ENCODE measurements around the gene MMP24.
"Not testable (repeated sequence)": the region's sequence is repeated elsewhere in the genome, so short reads cannot be mapped to it uniquely, and the experiment has no call there.

Gene MMP24

DNA sequence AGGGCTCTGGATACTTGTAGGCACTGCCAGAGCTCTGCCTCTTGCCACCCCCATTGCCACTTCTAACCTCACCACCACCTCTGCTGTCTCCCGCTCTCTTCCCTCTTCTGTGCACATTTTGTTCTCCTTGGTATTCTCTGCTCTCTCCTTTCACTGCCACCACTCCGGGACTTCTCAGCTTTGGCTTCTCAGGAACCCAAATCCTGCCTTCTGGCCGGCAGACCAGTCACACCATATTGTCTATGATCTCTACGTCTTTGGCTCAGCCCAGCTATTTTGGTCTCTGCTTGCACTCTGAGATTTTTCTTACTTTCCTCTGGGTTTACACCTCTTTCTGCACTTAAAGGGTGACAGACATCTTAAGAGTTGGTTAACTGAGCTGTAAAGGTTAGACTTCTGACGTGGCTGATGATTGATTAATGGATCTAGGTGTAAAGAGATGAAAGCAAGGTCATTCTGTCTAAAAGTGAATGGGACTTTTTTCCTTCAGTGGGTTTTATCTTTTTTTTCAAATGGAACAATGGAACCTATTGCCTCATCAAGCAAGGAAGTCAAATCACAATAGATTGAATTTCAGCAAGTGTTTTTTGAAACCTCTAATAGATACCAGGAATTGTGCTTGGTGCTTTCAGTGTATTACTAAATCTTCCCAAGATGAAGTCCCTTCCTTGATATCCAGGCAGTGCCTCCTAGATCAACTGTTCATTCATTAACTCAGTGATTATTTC lies 13.8 kb downstream of the MMP24 start:
- peaks cover 1% of the 10 kb centered on the region for H3K27me3 Mint-ChIP-seq
- H3K36me3 Mint-ChIP-seq = peaks cover 19% of the 10 kb centered on the region
- no peaks in the 10 kb centered on the region for H3K9me3 Mint-ChIP-seq
- no peak overlapping the region for H3K27ac Mint-ChIP-seq
- H3K4me3 Mint-ChIP-seq = no peak overlapping the region
- no peaks in the 10 kb centered on the region for H3K4me1 Mint-ChIP-seq

DNA sequence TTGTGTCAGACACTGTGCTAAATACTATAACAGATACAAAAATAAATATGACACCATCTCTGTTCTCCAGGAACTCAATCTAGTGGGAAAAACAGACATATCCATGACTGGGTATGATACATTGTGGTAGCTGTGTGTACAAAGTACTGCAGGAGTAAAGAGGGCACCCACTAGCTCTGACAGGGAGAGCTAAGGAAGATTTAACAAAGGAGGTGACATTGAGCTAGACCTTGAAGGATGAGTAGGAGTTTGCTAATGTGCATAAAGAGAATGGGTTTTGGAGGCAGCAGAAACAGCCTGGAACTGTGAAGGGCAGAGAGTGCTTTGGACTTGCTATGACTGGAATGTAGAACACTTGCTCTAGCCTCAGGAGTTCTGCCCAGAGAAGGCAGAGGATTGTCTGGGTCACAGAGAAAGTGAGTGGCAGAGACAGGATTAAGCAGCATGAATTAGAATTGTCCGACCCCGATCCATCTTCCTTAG lies 14.4 kb downstream of the MMP24 start:
- peaks cover 1% of the 10 kb centered on the region for H3K27me3 Mint-ChIP-seq
- H3K36me3 Mint-ChIP-seq = peaks cover 19% of the 10 kb centered on the region
- H3K4me3 Mint-ChIP-seq = no peak overlapping the region
- no peaks in the 10 kb centered on the region for H3K9me3 Mint-ChIP-seq
- H3K27ac Mint-ChIP-seq = no peak overlapping the region
- H3K4me1 Mint-ChIP-seq = no peaks in the 10 kb centered on the region

DNA sequence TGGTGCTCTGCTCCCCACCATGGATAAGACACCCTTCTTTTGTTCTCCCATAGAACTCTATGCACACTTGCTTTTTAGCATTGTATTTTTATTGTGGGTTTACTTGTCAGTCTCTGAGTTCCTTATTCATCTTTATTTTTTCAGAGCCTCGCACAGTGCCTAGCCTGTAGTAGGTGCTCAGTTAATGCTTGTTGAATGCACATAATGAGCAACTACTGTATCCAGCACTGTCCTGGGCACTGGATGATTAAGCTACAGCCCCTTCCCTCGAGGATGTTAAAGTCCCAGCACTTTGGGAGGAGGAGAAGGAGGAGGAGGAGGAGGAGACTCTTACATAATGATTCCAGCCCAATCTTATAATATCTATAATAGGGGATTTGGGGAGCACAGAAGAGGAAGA lies 16.8 kb downstream of the MMP24 start:
- no peaks in the 10 kb centered on the region for H3K4me1 Mint-ChIP-seq
- no peak overlapping the region for H3K27ac Mint-ChIP-seq
- H3K36me3 Mint-ChIP-seq = peaks cover 9% of the 10 kb centered on the region
- no peak overlapping the region for H3K4me3 Mint-ChIP-seq
- no peaks in the 10 kb centered on the region for H3K27me3 Mint-ChIP-seq
- H3K9me3 Mint-ChIP-seq = no peaks in the 10 kb centered on the region

DNA sequence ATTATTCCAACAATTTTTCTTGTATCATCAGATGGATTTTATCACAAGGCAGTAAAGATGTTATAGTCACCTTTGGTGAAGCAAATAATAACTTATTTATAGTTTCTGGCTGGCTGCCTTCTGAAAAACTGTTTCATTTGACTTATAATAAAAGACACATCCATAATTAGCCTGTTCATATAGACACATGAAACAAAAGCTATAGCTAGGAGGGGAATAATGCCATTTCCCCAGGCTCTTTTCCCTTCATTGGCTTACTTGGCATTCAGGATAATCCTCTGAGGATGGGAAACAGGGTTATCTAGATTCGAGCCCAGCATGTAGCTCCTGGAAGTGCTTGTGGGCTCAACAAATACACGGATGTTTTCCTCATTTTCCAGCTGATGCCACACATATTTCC lies 17.5 kb downstream of the MMP24 start:
- no peaks in the 10 kb centered on the region for H3K4me1 Mint-ChIP-seq
- no peaks in the 10 kb centered on the region for H3K9me3 Mint-ChIP-seq
- no peak overlapping the region for H3K4me3 Mint-ChIP-seq
- no peak overlapping the region for H3K27ac Mint-ChIP-seq
- H3K36me3 Mint-ChIP-seq = peaks cover 8% of the 10 kb centered on the region
- no peaks in the 10 kb centered on the region for H3K27me3 Mint-ChIP-seq

DNA sequence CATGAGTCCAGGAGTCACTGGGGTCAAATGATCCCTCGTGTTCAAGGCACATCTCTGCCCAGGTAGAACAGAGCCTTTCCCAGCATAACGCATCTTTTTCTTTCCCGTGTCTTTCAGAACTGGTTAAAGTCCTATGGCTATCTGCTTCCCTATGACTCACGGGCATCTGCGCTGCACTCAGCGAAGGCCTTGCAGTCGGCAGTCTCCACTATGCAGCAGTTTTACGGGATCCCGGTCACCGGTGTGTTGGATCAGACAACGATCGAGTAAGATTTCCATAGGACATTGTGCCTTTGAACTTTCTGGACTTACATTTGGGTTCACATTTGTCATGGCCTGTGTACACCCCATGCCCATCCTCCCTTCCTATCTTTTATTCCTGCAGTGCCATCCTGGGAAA lies 20.2 kb downstream of the MMP24 start:
- Mint-ChIP-seq H3K4me1 (peaks cover 4% of the 10 kb centered on the region), H3K36me3 (peaks cover 3% of the 10 kb centered on the region), H3K4me3 (no peak overlapping the region), H3K9me3 (no peaks in the 10 kb centered on the region), H3K27ac (no peak overlapping the region), H3K27me3 (no peaks in the 10 kb centered on the region)

DNA sequence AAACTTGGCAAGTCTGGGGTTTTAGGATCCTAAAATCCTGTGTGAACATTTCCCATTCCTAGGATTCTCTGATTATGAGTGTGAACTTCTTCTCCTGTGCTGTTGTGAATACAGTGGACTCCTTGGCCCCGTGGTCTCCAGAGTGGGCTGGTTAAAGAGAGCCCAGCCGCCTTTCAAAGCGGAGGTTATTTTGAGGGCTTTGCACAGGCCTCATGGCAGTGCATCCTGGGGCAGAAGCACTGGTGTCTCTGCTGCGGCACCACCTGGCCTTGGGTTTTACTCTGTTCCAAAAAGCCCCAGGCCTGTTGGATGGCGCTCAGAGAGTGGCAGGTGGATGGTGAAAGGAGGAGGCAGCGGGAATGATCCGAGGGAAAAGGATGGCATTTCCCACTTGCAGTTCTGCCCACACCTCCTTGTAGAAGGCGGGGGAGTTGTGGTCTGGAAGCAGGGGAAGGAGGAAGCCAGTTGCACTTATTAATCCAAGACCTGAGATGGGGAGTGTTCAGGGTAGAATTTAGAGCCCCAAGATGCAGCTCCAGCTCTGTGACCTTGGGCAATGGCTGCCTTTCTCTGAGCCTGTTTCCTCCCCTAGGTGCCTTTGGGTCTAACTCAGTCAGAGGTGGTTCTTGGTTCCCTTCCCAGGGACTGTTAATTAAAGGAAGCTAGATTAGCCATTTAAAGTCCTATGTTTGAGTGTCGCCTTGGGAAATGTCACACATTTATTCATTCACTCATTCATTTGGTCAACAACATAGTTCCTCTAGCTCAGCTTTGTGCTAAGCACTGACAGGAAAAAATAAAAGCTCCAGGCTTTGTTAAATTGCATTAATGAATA lies 22.4 kb downstream of the MMP24 start:
- H3K27me3 Mint-ChIP-seq = no peaks in the 10 kb centered on the region
- peaks cover 3% of the 10 kb centered on the region for H3K36me3 Mint-ChIP-seq
- H3K4me3 Mint-ChIP-seq = no peak overlapping the region
- peaks cover 14% of the 10 kb centered on the region for H3K4me1 Mint-ChIP-seq
- no peak overlapping the region for H3K27ac Mint-ChIP-seq
- no peaks in the 10 kb centered on the region for H3K9me3 Mint-ChIP-seq

DNA sequence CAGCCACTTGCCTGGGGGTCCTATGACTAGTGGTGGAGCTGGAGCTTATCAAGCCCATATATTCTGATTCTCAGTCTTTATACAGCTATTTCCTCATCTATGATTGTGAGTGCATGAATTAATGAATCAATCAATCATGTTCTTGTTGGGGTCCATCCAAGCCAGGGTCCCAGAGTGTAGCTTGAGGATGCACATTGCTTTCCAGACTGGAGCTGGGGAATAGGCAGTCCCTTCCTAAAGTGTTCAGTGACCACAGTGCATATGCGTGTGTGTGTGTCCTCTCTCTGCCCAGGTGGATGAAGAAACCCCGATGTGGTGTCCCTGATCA lies 25.1 kb downstream of the MMP24 start:
- Mint-ChIP-seq H3K4me1 (peaks cover 14% of the 10 kb centered on the region), H3K4me3 (no peak overlapping the region), H3K9me3 (no peaks in the 10 kb centered on the region)

DNA sequence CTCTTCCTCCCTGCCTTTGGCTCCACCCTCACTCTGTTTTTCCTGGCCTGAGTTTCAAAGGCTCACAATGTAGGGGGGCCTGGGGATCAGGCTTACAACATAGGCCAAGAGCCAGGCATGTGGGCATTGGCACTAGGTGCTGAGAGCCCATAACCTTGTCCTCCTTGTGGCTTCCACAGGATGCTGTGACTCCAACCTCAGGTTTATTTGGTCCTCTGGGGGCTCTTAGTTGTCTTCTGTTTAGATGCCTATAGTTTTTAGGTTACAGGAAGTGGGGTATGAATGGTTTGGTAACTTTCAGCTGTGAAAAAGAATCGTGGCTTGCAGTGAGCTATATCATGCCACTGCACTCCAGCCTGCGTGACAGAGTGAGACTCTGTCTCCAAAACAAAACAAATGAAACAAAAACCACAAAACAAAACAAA lies 25.6 kb downstream of the MMP24 start:
- H3K27me3 Mint-ChIP-seq = no peaks in the 10 kb centered on the region
- peaks cover 14% of the 10 kb centered on the region for H3K4me1 Mint-ChIP-seq
- H3K4me3 Mint-ChIP-seq = peak overlapping the region; percentile 2
- H3K27ac Mint-ChIP-seq = no peak overlapping the region
- H3K36me3 Mint-ChIP-seq = peaks cover 9% of the 10 kb centered on the region
- H3K9me3 Mint-ChIP-seq = no peaks in the 10 kb centered on the region

More for the DNA sequence above, 25.1 kb downstream of the MMP24 start:
- Mint-ChIP-seq H3K27me3 (no peaks in the 10 kb centered on the region), H3K36me3 (peaks cover 9% of the 10 kb centered on the region), H3K27ac (no peak overlapping the region)

DNA sequence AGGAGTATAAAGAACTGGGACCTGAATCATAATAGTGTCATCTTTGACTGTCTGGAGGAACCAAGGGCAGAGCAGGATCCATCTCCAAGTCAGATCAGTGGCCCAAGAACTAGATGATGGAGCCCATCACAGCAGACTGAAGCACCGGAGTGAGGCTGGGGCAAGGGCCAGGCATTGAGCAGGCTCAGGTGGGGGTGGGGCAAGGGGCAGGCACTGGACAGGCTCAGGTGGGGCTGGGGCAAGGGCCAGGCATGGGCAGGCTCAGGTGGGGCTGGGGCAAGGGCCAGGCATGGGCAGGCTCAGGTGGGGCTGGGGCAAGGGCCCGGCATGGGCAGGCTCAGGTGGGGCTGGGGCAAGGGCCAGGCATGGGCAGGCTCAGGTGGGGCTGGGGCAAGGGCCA lies 26.1 kb downstream of the MMP24 start:
- Mint-ChIP-seq H3K4me3 (peak overlapping the region; percentile 2), H3K4me1 (peaks cover 14% of the 10 kb centered on the region), H3K27ac (peak overlapping the region; percentile 52)
- not testable (repeated sequence) for H3K27me3 Mint-ChIP-seq, H3K36me3 Mint-ChIP-seq, H3K9me3 Mint-ChIP-seq

DNA sequence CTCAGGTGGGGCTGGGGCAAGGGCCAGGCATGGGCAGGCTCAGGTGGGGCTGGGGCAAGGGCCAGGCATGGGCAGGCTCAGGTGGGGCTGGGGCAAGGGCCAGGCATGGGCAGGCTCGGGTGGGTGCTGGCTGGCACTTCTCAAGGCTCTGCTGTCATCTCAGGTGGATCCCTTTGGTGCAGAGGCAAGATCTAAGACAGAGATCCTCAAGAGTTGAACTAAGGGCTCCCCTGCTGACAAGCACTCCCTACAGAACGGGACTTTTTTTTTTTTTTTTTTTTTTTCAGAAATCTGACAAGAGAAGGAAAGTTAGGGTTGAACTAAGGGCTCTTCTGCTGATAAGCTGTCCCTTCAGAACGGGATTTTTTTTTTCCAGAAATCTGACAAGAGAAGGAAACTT lies 26.5 kb downstream of the MMP24 start:
- H3K9me3 Mint-ChIP-seq = no peaks in the 10 kb centered on the region
- no peak overlapping the region for H3K27ac Mint-ChIP-seq
- H3K4me1 Mint-ChIP-seq = peaks cover 14% of the 10 kb centered on the region
- H3K27me3 Mint-ChIP-seq = no peaks in the 10 kb centered on the region
- no peak overlapping the region for H3K4me3 Mint-ChIP-seq
- H3K36me3 Mint-ChIP-seq = peaks cover 8% of the 10 kb centered on the region

DNA sequence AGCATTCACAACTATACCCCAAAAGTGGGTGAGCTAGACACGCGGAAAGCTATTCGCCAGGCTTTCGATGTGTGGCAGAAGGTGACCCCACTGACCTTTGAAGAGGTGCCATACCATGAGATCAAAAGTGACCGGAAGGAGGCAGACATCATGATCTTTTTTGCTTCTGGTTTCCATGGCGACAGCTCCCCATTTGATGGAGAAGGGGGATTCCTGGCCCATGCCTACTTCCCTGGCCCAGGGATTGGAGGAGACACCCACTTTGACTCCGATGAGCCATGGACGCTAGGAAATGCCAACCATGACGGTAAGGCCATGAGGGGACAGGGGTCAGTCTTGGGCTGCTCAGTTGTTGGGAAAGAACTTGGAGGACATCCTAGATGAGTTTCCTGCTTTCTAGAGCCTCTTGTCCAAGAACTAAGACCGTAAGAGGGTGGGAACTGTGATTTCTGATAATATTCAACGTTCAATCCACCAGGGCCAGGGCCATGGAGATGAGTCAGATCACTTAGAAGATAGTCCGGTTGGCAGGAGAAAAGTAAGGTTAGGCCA lies 28.0 kb downstream of the MMP24 start:
- Mint-ChIP-seq H3K4me3 (no peak overlapping the region), H3K27ac (no peak overlapping the region)

DNA sequence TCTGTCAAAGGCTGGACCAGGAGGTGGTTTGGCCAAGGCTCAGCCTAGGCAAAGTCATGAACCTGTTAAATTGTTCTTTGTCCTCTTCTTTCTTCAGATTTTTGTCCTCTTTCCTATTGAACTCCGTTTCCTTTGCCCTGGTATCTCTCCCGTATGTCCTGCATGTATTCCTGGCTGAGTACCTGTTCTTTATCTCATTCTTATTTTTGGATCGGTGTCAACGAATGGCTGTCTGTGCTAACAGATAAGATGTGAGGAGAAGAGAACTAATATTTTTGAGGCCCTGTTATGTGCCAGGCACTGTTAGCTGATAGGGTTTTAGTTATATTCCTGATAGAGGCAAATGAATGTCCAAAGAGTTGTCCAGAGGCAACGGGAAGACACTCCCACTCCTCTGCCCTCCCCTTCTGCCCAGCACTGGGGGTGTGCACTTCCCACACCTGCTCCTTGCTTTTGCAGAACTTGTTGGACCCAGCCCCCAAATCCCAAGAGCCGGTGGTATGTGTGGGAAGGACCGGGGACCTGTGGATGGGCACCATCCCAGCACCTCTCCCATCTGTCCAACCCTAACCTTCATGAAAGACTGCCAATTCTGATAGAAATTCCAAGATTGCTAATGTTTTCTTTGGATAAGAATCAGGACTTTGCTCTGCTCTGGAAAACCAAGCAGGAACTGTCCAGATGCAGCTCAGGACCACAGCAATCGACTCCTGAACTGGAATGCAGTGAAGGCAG lies 30.9 kb downstream of the MMP24 start:
- H3K36me3 Mint-ChIP-seq = peaks cover 12% of the 10 kb centered on the region
- H3K27ac Mint-ChIP-seq = no peak overlapping the region
- no peaks in the 10 kb centered on the region for H3K27me3 Mint-ChIP-seq
- no peaks in the 10 kb centered on the region for H3K9me3 Mint-ChIP-seq
- no peak overlapping the region for H3K4me3 Mint-ChIP-seq
- H3K4me1 Mint-ChIP-seq = peaks cover 3% of the 10 kb centered on the region

More for the DNA sequence above, 28.0 kb downstream of the MMP24 start:
- peaks cover 14% of the 10 kb centered on the region for H3K4me1 Mint-ChIP-seq
- H3K36me3 Mint-ChIP-seq = peaks cover 12% of the 10 kb centered on the region
- no peaks in the 10 kb centered on the region for H3K9me3 Mint-ChIP-seq
- no peaks in the 10 kb centered on the region for H3K27me3 Mint-ChIP-seq

DNA sequence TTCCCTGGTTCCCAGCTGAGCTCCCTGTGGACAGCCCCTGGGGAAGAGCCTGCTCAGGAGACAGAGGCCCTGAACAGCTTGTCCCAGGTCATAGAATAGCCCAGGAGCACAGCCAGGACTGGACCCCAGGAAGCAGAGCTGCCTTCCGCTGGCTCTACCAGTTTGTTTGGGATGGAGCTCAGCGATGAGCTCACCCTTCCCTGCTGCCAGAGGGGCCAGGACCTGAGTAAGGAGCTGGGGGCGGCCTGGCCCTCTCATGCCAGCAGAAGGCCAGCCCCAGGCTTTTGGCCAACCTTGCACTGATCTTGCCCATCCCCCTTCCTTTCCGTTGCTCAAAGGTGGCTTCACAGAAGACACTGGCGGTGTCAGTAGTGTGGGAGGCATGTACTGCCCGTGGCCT lies 33.9 kb downstream of the MMP24 start:
- peaks cover 18% of the 10 kb centered on the region for H3K36me3 Mint-ChIP-seq
- no peaks in the 10 kb centered on the region for H3K27me3 Mint-ChIP-seq
- no peak overlapping the region for H3K27ac Mint-ChIP-seq
- H3K4me1 Mint-ChIP-seq = peaks cover 8% of the 10 kb centered on the region
- no peak overlapping the region for H3K4me3 Mint-ChIP-seq
- no peaks in the 10 kb centered on the region for H3K9me3 Mint-ChIP-seq

DNA sequence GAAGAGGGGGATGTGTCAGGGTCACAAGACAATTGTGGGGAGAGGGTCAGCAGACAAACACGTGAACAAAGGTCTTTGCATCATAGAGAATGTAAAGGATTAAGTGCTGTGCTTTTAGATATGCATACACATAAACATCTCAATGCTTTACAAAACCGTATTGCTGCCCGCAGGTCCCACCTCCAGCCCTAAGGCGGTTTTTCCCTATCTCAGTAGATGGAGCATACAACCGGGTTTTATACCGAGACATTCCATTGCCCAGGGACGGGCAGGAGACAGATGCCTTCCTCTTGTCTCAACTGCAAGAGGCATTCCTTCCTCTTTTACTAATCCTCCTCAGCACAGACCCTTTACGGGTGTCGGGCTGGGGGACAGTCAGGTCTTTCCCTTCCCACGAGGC lies 35.8 kb downstream of the MMP24 start:
- peaks cover 14% of the 10 kb centered on the region for H3K4me1 Mint-ChIP-seq
- H3K27ac Mint-ChIP-seq, H3K9me3 Mint-ChIP-seq, H3K27me3 Mint-ChIP-seq, H3K4me3 Mint-ChIP-seq: not testable (repeated sequence)
- peaks cover 16% of the 10 kb centered on the region for H3K36me3 Mint-ChIP-seq

DNA sequence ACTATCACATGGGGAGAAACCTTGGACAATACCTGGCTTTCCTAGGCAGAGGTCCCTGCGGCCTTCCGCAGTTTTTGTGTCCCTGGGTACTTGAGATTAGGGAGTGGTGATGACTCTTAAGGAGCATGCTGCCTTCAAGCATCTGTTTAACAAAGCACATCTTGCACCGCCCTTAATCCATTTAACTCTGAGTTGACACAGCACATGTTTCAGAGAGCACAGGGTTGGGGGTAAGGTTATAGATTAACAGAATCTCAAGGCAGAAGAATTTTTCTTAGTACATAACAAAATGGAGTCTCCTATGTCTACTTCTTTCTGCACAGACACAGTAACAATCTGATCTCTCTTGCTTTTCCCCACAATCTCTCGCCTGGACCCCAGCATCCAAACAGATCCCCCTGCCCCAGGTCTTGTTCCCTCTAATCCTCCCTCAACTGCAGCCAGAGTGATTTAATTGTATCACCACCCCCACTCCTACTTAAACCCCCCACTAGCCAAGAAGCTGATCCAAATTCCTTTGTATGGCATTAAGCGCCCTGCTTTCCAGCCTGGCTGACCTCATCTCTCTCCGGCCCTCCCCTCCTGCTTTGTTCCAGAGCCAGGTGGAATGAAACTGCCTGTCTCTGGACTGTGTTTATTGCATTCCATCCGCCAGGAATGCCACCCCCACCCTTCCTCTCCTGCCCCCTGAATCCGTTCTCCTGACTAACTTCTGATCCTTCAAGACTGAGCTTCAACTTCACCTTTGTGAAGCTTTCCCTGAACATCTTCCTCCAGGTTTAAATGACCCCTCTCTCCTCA lies 36.4 kb downstream of the MMP24 start:
- H3K4me1 Mint-ChIP-seq = peaks cover 14% of the 10 kb centered on the region
- not testable (repeated sequence) for H3K9me3 Mint-ChIP-seq, H3K27me3 Mint-ChIP-seq, H3K4me3 Mint-ChIP-seq, H3K27ac Mint-ChIP-seq
- H3K36me3 Mint-ChIP-seq = peaks cover 16% of the 10 kb centered on the region

Data from activated naive CD4-positive, alpha-beta T cell treated with anti-CD3 and anti-CD28 coated beads, Interleukin-2, amount 50 U/mL, for 24 hours (primary cell).